Astrocyte (in vitro differentiated cells and primary cell): ENCODE measurements around the gene NAV2.

Experiments
- EZH2 ChIP-seq: IDR thresholded peaks from 2 replicates; pipeline ENCODE4 v1.6.1; 2012; ENCODE audit warnings: mild to moderate bottlenecking, low read length, inconsistent platforms; ENCODE audit not compliant: insufficient read depth
- TF ChIP-seq, protein P1 (sequence below): IDR thresholded peaks from 2 replicates; pipeline ENCODE4 v1.5.1; 2011; ENCODE audit warnings: low read depth, mild to moderate bottlenecking, inconsistent platforms, low read length, moderate library complexity; ENCODE audit not compliant: insufficient read depth

DNA sequence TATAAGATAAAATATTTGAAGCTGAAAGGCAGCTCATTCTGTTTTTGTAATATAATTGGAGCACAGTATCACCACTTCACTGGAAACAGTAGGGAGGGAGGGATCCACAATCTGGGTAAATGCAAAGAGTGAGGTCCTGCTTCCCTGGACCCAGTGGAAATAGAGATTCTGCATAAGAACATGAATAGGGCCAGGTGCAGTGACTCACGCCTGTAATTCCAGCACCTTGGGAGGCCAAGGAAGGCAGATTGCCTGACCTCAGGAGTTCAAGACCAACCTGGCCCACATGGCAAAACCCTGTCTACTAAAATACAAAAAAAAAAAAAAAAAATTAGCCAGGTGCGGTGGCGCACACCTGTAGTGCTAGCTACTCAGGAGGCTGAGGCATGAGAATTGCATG, 303.9 kb downstream of the NAV2 start:
- TF ChIP-seq, protein P1, sequence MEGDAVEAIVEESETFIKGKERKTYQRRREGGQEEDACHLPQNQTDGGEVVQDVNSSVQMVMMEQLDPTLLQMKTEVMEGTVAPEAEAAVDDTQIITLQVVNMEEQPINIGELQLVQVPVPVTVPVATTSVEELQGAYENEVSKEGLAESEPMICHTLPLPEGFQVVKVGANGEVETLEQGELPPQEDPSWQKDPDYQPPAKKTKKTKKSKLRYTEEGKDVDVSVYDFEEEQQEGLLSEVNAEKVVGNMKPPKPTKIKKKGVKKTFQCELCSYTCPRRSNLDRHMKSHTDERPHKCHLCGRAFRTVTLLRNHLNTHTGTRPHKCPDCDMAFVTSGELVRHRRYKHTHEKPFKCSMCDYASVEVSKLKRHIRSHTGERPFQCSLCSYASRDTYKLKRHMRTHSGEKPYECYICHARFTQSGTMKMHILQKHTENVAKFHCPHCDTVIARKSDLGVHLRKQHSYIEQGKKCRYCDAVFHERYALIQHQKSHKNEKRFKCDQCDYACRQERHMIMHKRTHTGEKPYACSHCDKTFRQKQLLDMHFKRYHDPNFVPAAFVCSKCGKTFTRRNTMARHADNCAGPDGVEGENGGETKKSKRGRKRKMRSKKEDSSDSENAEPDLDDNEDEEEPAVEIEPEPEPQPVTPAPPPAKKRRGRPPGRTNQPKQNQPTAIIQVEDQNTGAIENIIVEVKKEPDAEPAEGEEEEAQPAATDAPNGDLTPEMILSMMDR, result no peak
- TF ChIP-seq EZH2, result no peak
